Mucosa of descending colon (tissue), 3 donors: ENCODE results near the gene DTNA. TPM values are rescaled to one million over a fixed set of nuclear protein-coding genes. Genes with fewer than 3 reads are reported as not detected.
"Not testable (repeated sequence)": the region's sequence is repeated elsewhere in the genome, so short reads cannot be mapped to it uniquely, and the experiment has no call there.

Experiments used
- ATAC-seq: fragments of 200-7000 bp; cut with Tn5 transposase; one replicate; pipeline ENCODE4 v1.9.1; 2020; ENCODE audit warnings: mild to moderate bottlenecking, moderate library complexity
- DNase-seq, 3 donors: peaks; one replicate each; pipeline ENCODE4 v3.0.0-alpha.2; 2020
- H3K36me3 ChIP-seq: fragments of 200-600 bp; one replicate; pipeline ENCODE4 v1.8.0; 2021; ENCODE audit warnings: low read depth, mild to moderate bottlenecking
- H3K4me1 ChIP-seq: fragments of 200-600 bp; one replicate; pipeline ENCODE4 v1.8.0; 2021; ENCODE audit warnings: low read depth, mild to moderate bottlenecking
- H3K4me3 ChIP-seq: fragments of 200-600 bp; one replicate; pipeline ENCODE4 v1.8.0; 2021; ENCODE audit warnings: mild to moderate bottlenecking
- H3K9me3 ChIP-seq: fragments of 200-600 bp; one replicate; pipeline ENCODE4 v1.8.0; 2021; ENCODE audit warnings: mild to moderate bottlenecking
- intact Hi-C, 2 donors: fragments of 100-400 bp; cut with DNase I in 1 of 2; cut with micrococcal nuclease in 1 of 2; formaldehyde crosslinking; loops; one replicate each; pipeline versions ENCODE4 v1.11.0 to v1.11.1; 2022; cut with DNase I, micrococcal nuclease
- total RNA-seq, 3 donors: library from RNA; stranded (reverse); fragmentation: NEBNext Ultra II Directional in 2 of 3; extraction: Animal tissue kit (Norgen Biotek cat#: 25700) in 2 of 3; gene quantifications; one replicate each; pipeline versions ENCODE4 v1.2.1 to v1.2.4, GENCODE V29; 2021 to 2023
- TF ChIP-seq, protein P1 (sequence below): fragments of 200-600 bp; IDR thresholded peaks from one replicate; pipeline ENCODE4 v1.8.0; 2022; ENCODE audit warnings: antibody characterized with exemption, mild to moderate bottlenecking
- donor health status: DM: no; HTN: no; CAD: no; lungs with moderate emphysema.
- donor health status: DM: no; HTN: no; CAD: no.
- donor health status: DM: no; HTN: yes; CAD: no.

Gene DTNA
- total RNA-seq, 3 donors from 2014 or later = 2.8 to 23.5 (median 7.4) TPM

DNA sequence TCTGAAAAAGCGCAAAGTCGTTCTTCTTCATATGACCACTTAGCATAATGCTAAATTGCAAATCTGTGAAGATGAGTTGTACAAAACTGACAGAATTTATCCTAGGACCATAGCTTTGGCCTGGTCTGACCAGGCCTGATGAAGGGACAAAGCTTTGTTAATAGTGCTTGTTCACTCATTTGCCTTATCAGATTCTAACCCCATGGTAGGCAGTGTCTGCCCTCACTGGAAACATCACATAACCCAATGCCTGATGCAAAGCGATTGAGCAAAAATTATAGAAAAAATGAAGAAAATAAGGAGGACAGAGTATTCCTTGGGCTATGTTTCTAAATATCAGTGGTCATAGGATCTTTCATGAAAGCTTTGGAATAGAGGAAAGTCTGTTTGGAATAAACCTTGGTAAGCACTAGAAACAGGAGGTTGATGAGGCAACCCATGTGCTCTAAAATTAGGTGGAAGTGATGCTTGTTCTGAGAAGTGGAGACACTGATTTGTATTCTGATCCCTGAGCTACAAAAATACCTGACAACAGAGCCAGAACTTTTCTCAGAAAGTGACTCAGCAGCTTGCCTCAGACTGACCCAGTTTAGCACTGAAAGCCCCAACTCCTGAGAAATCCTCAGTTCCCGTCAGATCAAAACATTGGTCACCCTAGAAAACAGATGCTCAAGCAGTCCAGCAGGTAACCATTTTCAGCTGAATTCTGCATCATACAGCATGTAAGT is 199.7 kb downstream of the DTNA start:
- no peaks in the 10 kb centered on the region for H3K36me3 ChIP-seq
- intact Hi-C loops = no loop called here
- no peak overlapping the region for H3K4me3 ChIP-seq
- no peaks in the 10 kb centered on the region for H3K4me1 ChIP-seq
- DNase-seq (no peak), ATAC-seq (no peak)
- TF ChIP-seq, protein P1, sequence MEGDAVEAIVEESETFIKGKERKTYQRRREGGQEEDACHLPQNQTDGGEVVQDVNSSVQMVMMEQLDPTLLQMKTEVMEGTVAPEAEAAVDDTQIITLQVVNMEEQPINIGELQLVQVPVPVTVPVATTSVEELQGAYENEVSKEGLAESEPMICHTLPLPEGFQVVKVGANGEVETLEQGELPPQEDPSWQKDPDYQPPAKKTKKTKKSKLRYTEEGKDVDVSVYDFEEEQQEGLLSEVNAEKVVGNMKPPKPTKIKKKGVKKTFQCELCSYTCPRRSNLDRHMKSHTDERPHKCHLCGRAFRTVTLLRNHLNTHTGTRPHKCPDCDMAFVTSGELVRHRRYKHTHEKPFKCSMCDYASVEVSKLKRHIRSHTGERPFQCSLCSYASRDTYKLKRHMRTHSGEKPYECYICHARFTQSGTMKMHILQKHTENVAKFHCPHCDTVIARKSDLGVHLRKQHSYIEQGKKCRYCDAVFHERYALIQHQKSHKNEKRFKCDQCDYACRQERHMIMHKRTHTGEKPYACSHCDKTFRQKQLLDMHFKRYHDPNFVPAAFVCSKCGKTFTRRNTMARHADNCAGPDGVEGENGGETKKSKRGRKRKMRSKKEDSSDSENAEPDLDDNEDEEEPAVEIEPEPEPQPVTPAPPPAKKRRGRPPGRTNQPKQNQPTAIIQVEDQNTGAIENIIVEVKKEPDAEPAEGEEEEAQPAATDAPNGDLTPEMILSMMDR = no peak
- no peaks in the 10 kb centered on the region for H3K9me3 ChIP-seq

DNA sequence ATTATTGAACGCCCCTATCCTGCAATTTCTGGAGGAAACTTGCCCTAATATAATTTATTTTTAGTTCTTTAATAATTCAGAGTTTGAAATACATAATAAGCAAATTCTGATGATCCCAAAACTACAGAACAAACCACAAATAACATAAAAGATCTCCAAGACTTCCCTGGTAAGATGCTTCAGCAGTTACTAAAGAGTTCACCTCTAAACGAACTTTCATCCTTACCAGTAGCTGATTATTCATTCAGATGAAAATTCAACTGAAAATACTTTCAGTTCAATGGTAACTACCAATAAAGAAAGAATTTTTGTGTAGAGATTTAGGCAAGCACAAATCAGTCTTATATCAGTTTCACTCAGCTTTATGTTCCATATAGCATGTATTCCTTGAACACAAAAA is 201.0 kb downstream of the DTNA start:
- no peaks in the 10 kb centered on the region for H3K4me1 ChIP-seq
- no peak for ATAC-seq
- TF ChIP-seq, protein P1 = no peak

DNA sequence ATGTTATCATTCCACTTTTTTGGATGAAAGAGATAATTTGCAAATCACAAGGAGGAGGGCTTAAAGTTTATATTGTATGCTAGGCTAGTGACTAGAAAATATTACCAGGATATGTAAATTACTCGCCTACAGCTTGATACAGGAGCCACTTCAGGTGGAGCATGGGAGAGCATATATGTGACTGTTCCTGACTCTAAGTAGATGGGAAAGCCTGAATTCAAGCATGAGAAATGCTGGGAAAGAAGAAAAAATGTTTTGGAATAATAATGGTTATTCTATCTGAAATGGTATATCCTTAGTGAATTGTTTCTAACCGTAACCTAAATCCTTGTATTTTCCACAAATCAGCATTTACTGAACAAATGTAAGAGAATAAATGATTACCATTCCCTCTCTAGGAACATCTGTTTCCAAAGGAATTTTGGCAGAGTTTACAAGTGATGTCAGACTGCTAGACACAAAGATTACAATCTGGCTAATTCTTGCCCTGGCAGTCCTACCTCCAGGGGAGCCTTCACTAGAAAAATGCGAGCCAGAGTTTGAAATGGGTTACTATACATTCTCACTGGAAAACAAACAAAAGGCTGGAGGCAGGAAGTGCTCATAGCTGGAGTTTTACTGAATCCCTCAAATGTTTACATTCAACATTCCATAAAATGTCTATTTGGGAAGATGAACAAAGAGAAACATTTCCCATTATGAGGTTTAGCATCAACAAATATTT is 201.7 kb downstream of the DTNA start:
- no peaks in the 10 kb centered on the region for H3K4me1 ChIP-seq
- intact Hi-C loops = no loop called here
- no peaks in the 10 kb centered on the region for H3K36me3 ChIP-seq
- ATAC-seq (no peak), DNase-seq (no peak)
- H3K9me3 ChIP-seq = no peaks in the 10 kb centered on the region
- TF ChIP-seq, protein P1 = no peak
- H3K4me3 ChIP-seq = no peak overlapping the region

More for the DNA sequence above, 201.0 kb downstream of the DTNA start:
- Histone ChIP-seq H3K9me3 (no peaks in the 10 kb centered on the region), H3K4me3 (no peak overlapping the region), H3K36me3 (no peaks in the 10 kb centered on the region)
- no peak for DNase-seq
- intact Hi-C loops = no loop called here

DNA sequence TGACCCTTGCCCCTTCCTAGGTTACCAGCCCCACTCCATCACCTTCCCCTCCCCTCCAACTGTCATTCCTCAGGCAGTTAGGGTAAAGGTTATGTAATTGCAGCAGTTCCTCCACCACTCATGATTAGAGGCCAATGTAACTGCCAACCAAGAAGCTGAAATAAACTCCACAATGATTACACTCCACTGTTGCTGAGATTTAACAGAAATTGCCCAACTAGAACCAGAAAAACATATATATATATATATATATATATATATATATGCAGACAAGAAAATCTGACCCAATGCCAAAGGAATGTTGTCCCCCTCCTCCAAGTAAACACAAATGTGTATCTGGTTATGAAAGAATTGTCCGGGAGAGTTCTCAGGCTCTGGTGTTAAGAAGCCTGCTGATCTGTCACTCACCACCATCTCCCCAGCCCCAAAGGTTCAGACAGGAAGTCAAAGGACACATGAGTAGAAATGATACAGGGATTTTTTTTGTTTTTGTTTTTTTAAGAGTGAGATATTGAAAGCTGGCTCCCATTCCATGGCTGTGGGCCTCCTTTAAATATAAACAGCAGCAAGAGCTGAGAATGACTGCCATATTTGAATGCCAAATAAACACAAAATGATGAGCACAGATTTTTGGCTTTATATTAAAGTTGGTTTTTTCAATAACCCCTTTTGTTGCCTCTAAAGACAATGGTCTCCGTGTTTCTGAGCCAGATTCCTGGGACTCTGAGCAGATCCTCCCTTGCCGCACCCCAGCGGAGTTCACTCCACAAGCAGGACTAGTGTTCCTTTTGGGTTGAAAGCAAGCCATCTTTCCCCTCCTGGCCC is 204.0 kb downstream of the DTNA start:
- no peak for DNase-seq
- intact Hi-C loops = no loop called here
- peak; percentile 53 for ATAC-seq

DNA sequence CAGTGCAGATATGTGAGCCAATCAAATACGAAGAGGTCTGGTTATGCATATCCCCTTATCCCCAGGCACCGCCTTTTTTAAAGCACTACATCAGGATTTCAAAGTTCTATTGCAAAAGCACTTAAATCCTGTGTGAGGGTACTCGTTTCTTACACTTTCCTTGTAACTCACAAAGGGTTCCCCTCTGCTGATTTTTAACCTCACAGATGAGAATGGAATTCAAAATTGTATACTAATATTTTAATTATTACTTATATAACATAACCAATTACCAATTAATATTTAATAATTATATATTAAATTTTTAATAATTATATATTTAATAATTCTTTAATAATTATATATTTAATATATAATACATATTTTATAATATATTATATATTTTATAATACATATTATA is 204.9 kb downstream of the DTNA start:
- TF ChIP-seq, protein P1 = no peak
- Histone ChIP-seq H3K4me3 (no peak overlapping the region), H3K36me3 (no peaks in the 10 kb centered on the region), H3K9me3 (no peaks in the 10 kb centered on the region), H3K4me1 (no peaks in the 10 kb centered on the region)
- intact Hi-C loops = no loop called here
- no peak for ATAC-seq
- DNase-seq = no peak

More for the DNA sequence above, 204.0 kb downstream of the DTNA start:
- Histone ChIP-seq H3K36me3 (no peaks in the 10 kb centered on the region), H3K4me3 (no peak overlapping the region), H3K4me1 (no peaks in the 10 kb centered on the region), H3K9me3 (no peaks in the 10 kb centered on the region)
- TF ChIP-seq, protein P1 = no peak

DNA sequence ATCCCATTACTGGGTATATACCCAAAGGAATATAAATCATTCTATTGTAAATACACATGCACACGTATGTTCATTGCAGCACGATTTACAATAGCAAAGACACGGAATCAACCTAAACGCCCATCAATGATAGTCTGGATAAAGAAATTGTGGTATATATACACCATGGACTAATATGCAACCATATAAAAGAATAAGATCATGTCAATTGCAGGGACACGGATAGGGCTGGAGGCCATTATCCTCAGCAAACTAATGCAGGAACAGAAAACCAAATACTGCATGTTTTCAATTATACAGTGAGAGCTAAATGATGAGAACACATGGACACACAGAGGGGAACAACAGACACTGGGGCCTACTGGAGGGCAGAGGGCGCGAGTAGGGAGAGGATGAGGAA is 206.4 kb downstream of the DTNA start:
- ATAC-seq, H3K36me3 ChIP-seq, H3K4me3 ChIP-seq, H3K9me3 ChIP-seq, H3K4me1 ChIP-seq, DNase-seq, intact Hi-C loops: not testable (repeated sequence)
